GM12872 (cell line): ENCODE data around the gene ARHGAP18.

Experiments
- CTCF ChIP-seq: IDR thresholded peaks from 3 replicates; pipeline ENCODE4 v1.5.1; 2011; ENCODE audit warnings: low read depth, mild to moderate bottlenecking, low read length, moderate library complexity; ENCODE audit not compliant: insufficient read depth

ARHGAP18 gene

GRCh38 chr6:129659590-129660345 lies 50.2 kb downstream of the ARHGAP18 start:
- no peak for TF ChIP-seq CTCF

GRCh38 chr6:129659167-129659566 lies 50.8 kb downstream of the ARHGAP18 start:
- TF ChIP-seq CTCF, result no peak

- TF ChIP-seq CTCF, result no peak
Measured at GRCh38 chr6:129657483-129657882, 52.5 kb downstream of the ARHGAP18 start.

GRCh38 chr6:129655334-129655733 lies 54.6 kb downstream of the ARHGAP18 start:
- no peak for TF ChIP-seq CTCF

GRCh38 chr6:129653746-129654145 lies 56.2 kb downstream of the ARHGAP18 start:
- no peak for TF ChIP-seq CTCF

GRCh38 chr6:129653229-129653628 lies 56.7 kb downstream of the ARHGAP18 start:
- TF ChIP-seq CTCF, result no peak

GRCh38 chr6:129651291-129651691 lies 58.7 kb downstream of the ARHGAP18 start:
- TF ChIP-seq CTCF, result no peak
